Stimulated activated CD8-positive, alpha-beta memory T cell treated with anti-CD3 and anti-CD28 coated beads, Interleukin-7, amount 100 ng/mL, for 24 hours (primary cell): ENCODE data around the gene ZKSCAN4.

Experiments used
- DNase-seq: peaks from one replicate; pipeline ENCODE4 v3.0.0-alpha.2; 2020; ENCODE audit warnings: low read depth

The ZKSCAN4 gene

DNA sequence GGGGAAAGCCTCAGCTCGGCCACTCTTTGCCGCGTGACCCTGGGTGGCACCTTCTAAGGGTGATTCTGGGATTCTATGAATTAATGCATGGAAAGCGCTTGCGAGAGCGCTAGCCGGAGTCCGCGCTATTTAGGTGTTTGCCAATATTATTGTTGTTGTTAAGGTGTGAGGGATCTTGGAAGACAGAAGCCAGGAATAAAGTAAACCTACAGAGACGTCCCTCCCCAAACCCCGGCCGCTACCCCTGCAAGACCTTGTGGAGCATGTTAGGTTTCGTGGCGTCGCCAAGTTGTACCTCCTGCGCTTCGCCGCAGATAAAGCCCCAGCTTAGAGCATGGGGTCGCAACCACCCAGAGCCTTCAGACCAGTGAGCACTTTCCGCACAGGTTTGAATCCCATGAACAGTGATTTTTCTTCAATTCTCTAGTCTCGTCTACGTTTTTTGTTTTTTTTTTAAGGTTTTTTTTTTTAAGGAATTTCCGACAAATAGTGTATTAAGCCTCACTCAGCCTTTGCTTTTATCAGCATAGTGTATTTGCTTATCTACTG, 43.9 kb downstream of the ZKSCAN4 start:
- DNase-seq, result no peak

DNA sequence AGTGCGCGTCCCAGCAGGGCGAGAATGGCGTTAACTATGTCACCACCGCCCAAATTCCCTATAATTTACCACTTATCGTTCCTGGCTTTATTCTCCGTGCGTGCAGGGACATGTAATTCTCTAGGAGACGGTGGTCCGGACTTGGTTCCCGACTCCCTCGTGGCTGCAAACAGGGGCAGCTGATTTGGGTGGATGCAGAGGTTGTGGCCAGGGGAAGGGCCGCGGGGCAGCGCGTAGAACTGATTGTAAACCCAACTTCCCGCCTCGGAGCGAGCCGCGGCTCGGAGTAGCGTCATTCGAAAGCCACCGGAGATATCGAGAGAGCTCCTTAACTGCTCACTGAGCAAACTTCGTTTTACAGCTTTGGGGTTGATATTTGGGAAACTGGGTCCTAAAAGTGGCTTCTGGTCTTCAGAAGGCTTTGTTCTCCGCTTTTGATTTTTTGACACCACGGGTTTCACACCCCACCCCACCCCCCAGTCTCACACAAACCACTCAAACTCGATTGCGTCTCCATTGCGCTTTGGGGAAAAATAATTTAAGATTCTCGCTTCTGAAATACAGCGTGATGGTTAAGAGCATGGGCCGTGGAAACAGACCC, 44.5 kb downstream of the ZKSCAN4 start:
- DNase-seq, result no peak

DNA sequence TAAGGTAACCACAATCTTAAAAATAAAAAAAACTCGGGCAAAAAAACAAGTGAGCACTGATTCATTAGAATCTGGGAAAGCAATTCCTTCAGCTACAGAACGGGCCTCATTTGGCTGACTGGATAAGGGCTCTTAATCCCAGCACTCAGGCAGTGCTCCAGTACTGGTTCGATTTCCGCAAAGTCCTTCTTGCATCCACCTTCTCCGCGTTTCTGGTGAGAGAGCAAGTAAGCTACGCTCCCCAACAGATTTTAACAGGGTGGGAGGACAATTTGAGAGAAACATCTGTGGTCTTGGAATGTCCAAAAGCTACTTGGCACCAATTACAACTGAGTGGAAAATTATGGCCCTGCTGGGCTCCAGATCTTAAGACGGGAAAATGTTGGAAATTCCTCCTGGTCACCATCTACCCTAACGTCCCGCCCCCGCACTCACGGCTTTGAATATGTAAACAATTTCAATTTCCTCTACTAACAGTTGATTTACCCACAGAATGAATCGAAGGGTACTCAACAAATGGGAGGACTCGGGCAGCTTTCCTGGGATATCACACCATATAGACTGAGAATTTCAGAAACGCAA, 45.0 kb downstream of the ZKSCAN4 start:
- no peak for DNase-seq

DNA sequence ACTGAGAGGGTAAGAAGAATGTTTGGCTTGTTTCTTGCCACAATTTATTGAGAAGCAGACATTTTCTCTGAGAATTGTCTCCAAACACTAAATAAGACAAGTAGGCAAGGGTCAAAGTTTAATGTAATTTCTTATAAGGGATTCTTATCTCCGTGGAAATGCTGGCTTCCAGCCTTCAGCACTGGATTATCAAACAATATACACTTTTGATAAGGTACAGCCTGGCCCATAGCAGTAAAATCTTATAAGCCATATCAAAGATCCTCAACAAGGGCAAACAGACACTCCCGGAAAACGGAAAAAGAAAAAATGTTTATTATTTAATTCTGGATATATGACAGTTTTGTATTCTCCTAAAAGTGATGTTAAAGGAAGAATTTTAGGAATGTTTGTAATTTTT, 45.5 kb downstream of the ZKSCAN4 start:
- DNase-seq, result no peak

DNA sequence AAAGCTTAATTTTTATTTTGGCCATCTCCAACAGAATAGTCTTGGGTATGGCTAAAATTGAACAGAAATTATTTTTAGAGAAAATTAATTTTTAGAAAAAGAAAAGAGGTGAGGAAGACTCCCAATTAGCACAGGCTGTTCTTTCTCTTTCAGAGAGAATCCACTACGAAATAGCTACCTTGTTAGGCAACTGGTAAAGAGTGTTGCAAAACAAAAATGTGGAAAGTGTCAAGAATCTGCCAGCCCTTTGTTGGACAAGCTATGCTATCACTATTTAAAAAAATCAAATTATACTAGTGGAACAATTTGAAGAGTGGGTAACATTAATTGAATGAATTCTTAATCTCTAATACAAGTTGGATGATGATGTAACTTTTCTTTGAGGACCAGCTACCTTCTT, 46.2 kb downstream of the ZKSCAN4 start:
- no peak for DNase-seq

DNA sequence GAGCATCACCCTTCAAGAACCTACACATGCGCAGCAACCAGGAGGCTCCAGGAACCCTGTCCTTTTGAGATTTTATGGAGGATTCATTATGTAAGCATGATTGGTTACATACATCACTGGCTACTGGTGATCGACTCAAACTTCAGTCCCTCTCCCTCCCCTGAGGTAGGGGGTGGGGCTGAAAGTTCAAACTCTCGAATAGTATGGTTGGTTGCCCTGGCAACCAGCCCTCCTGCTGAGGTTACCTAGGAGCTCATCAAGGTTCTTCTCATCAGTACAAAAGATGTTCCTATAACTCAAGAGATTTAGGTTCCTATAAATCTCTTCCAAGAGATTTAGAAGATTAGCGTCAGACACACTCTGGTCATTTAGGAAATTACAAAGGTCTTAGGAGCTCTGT, 48.9 kb downstream of the ZKSCAN4 start:
- DNase-seq, result no peak

DNA sequence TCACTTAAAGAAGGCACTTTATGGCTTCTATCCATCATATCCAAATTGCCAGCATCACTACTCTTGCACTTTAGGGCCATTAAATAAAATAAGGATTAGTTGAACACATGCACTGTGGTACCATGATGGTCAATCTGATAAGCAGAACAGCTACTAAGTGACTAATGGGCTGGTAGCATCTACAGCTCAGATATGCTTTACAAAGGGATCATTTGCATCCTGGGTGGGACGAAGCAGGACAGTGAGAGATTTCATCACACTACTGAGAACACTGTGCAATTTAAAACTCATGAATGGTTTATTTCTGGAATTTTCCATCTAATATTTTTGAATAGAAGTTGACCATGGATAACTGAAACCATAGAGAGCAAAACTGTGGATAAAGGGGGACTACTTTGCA, 52.0 kb downstream of the ZKSCAN4 start:
- no peak for DNase-seq
